Head of caudate nucleus (tissue), 42 donors: ENCODE results near the gene LILRB2.
A peak's percentile ranks its signal among the peaks of the same experiment; 100 is the strongest.
"Not testable (repeated sequence)": the region's sequence is repeated elsewhere in the genome, so short reads cannot be mapped to it uniquely, and the experiment has no call there.

Experiments
- DNase-seq, 42 donors: peaks; one replicate each; pipeline versions ENCODE4 v3.0.0 to v3.0.0-alpha.2; 2020 to 2021; ENCODE audit warnings: mixed read lengths in 7 of 42
- intact Hi-C: fragments of 100-400 bp; cut with DNase I; formaldehyde crosslinking; loops from one replicate; pipeline ENCODE4 v1.15.0; 2022

Gene LILRB2

GRCh38 chr19:54252845-54253244 is 28.1 kb downstream of the LILRB2 start:
- intact Hi-C loops = no loop called here
- DNase-seq = peak in 1 of 42 donors; percentile 18

GRCh38 chr19:54252243-54252642 is 28.7 kb downstream of the LILRB2 start:
- intact Hi-C loops = no loop called here
- DNase-seq = peak in 1 of 42 donors; percentile 17

GRCh38 chr19:54248016-54248601 is 32.8 kb downstream of the LILRB2 start:
- peak in 26 of 42 donors; percentile 7 to 59 (median 30) for DNase-seq
- intact Hi-C loops = no loop called here

- intact Hi-C loops = no loop called here
- no peak for DNase-seq
These were observed 33.6 kb downstream of the LILRB2 start for GRCh38 chr19:54247106-54247930.

GRCh38 chr19:54245936-54246335 is 35.0 kb downstream of the LILRB2 start:
- intact Hi-C loops = no loop called here
- peak in 1 of 42 donors; percentile 21 for DNase-seq

GRCh38 chr19:54243809-54244208 is 37.1 kb downstream of the LILRB2 start:
- DNase-seq, intact Hi-C loops: not testable (repeated sequence)

GRCh38 chr19:54242646-54243045 is 38.3 kb downstream of the LILRB2 start, which contains the start of gene LILRA6:
Gene LILRA6, minus strand, starts transcription at chr19:54242790.
- intact Hi-C loops = not testable (repeated sequence)
- DNase-seq = peak in 1 of 42 donors; percentile 49

GRCh38 chr19:54242234-54242633 is 38.7 kb downstream of the LILRB2 start:
- intact Hi-C loops = not testable (repeated sequence)

GRCh38 chr19:54240372-54241336 is 40.3 kb downstream of the LILRB2 start:
- intact Hi-C loops, DNase-seq: not testable (repeated sequence)

More at GRCh38 chr19:54242234-54242633, 38.7 kb downstream of the LILRB2 start:
- not testable (repeated sequence) for DNase-seq

GRCh38 chr19:54239491-54240371 is 41.2 kb downstream of the LILRB2 start:
- intact Hi-C loops, DNase-seq: not testable (repeated sequence)

- intact Hi-C loops = loop anchor here (5.0 kb wide), 1 partner anchor 67 kb away; no protein-coding TSS in a partner anchor
- no peak for DNase-seq
These were observed 47.0 kb downstream of the LILRB2 start for GRCh38 chr19:54233941-54234340.

- DNase-seq = peak; percentile 74 to 96 (median 91)
- intact Hi-C loops = loop anchor here (5.0 kb wide), 1 partner anchor 64 kb away; no protein-coding TSS in a partner anchor
These were observed 49.6 kb downstream of the LILRB2 start for GRCh38 chr19:54231077-54231931.

GRCh38 chr19:54230031-54230430 is 50.9 kb downstream of the LILRB2 start:
- intact Hi-C loops = loop anchor here (5.0 kb wide), 1 partner anchor 63 kb away; no protein-coding TSS in a partner anchor
- DNase-seq = peak in 1 of 42 donors; percentile 6

GRCh38 chr19:54229146-54229545 is 51.8 kb downstream of the LILRB2 start:
- intact Hi-C loops = no loop called here

GRCh38 chr19:54224619-54225018 is 56.3 kb downstream of the LILRB2 start:
- intact Hi-C loops, DNase-seq: not testable (repeated sequence)

More at GRCh38 chr19:54229146-54229545, 51.8 kb downstream of the LILRB2 start:
- no peak for DNase-seq

- DNase-seq, intact Hi-C loops: not testable (repeated sequence)
These were observed 57.0 kb downstream of the LILRB2 start for GRCh38 chr19:54223937-54224281.
